HepG2 (cell line): Measurements from ENCODE around the gene MPP3. TPM values are rescaled to one million over a fixed set of nuclear protein-coding genes. Genes with fewer than 3 reads are reported as not detected.
A peak's percentile ranks its signal among the peaks of the same experiment; 100 is the strongest.

Experiments used
- CHCHD3 ChIP-seq: sonication (generic); formaldehyde crosslinking; IDR thresholded peaks from 2 replicates; pipeline ENCODE4 v1.8.0; 2022; ENCODE audit warnings: mild to moderate bottlenecking, missing genetic modification reagents, moderate library complexity
- EED ChIP-seq: sonication (generic); formaldehyde crosslinking; IDR thresholded peaks from 2 replicates; pipeline ENCODE4 v1.5.0; 2020; ENCODE audit warnings: mild to moderate bottlenecking, missing genetic modification reagents
- EHMT2 ChIP-seq: fragments of 200-600 bp; sonication (generic); IDR thresholded peaks from 2 replicates; pipeline ENCODE4 v1.7.0; 2017; ENCODE audit warnings: antibody characterized with exemption, low read depth, low read length, borderline replicate concordance
- ETV5 ChIP-seq: IDR thresholded peaks from 2 replicates; pipeline ENCODE4 v1.6.1; 2018; ENCODE audit warnings: missing biosample characterization, missing genetic modification reagents, inconsistent platforms, borderline replicate concordance
- FOSL2 ChIP-seq: sonication (generic); formaldehyde crosslinking; IDR thresholded peaks from 2 replicates; pipeline ENCODE4 v1.4.0; 2020; ENCODE audit warnings: missing genetic modification reagents
- IRF2 ChIP-seq: IDR thresholded peaks from 2 replicates; pipeline ENCODE4 v1.6.1; 2018; ENCODE audit warnings: missing genetic modification reagents, missing compliant biosample characterization
- KDM5B ChIP-seq: sonication (generic); formaldehyde crosslinking; IDR thresholded peaks from 2 replicates; pipeline ENCODE4 v1.4.0; 2020; ENCODE audit warnings: missing genetic modification reagents, mild to moderate bottlenecking, borderline replicate concordance
- MIER2 ChIP-seq: IDR thresholded peaks from 2 replicates; pipeline ENCODE4 v1.6.1; 2016; ENCODE audit warnings: missing biosample characterization, missing genetic modification reagents
- RXRA ChIP-seq: sonication (generic); formaldehyde crosslinking; IDR thresholded peaks from 2 replicates; pipeline ENCODE4 v1.5.1; 2020; ENCODE audit warnings: missing genetic modification reagents
- SALL1 ChIP-seq: sonication (generic); formaldehyde crosslinking; IDR thresholded peaks from 2 replicates; pipeline ENCODE4 v1.8.0; 2022; ENCODE audit warnings: mild to moderate bottlenecking, missing genetic modification reagents
- SPEN ChIP-seq: sonication (generic); formaldehyde crosslinking; IDR thresholded peaks from 2 replicates; pipeline ENCODE4 v1.5.1; 2020; ENCODE audit warnings: low read depth, mild to moderate bottlenecking, missing genetic modification reagents
- TEAD3 ChIP-seq: optimal IDR thresholded peaks from 2 replicates; pipeline ENCODE3; 2016; ENCODE audit warnings: borderline replicate concordance
- ZNF225 ChIP-seq: sonication (generic); formaldehyde crosslinking; IDR thresholded peaks from 2 replicates; pipeline ENCODE4 v1.4.0; 2020; ENCODE audit warnings: mild to moderate bottlenecking, missing genetic modification reagents
- ZNF567 ChIP-seq: sonication (generic); formaldehyde crosslinking; IDR thresholded peaks from 2 replicates; pipeline ENCODE4 v1.8.1; 2023; ENCODE audit warnings: mild to moderate bottlenecking, missing genetic modification reagents, borderline replicate concordance
- ZNF607 ChIP-seq: sonication (generic); formaldehyde crosslinking; IDR thresholded peaks from 2 replicates; pipeline ENCODE4 v1.5.1; 2020; ENCODE audit warnings: missing genetic modification reagents, mild to moderate bottlenecking, borderline replicate concordance
- polyA plus RNA-seq, 8 experiments: library from polyadenylated mRNA; depleted of rRNA in 3 of 8; stranded (reverse) in 7 of 8; unstranded in 1 of 8; fragments of >200 nt; fragmentation: Illumina TruSeq in 4 of 8; extraction: Trizol in 4 of 8; gene quantifications; 2 replicates each; pipeline versions ENCODE4 v1.2.1 to v1.2.3, GENCODE V29; 2011 to 2016; ENCODE audit warnings: low read depth in 4 of 8, missing spikeins in 1 of 8, mixed read lengths in 1 of 8; ENCODE audit not compliant: insufficient read depth in 1 of 8
- total RNA-seq, 5 experiments: library from RNA; depleted of rRNA; stranded (reverse); fragments of >200 nt; fragmentation: Illumina TruSeq; extraction: Trizol; gene quantifications; 2 replicates each; pipeline ENCODE4 v1.2.3, GENCODE V29; 2016; ENCODE audit warnings: low read depth in 1 of 5
- TF ChIP-seq, protein P1 (sequence below): sonication (generic); formaldehyde crosslinking; IDR thresholded peaks from 2 replicates; pipeline ENCODE4 v1.5.1; 2020; ENCODE audit warnings: mild to moderate bottlenecking, moderate library complexity, missing genetic modification reagents
- TF ChIP-seq, protein P2 (sequence below): sonication (generic); formaldehyde crosslinking; IDR thresholded peaks from 2 replicates; pipeline ENCODE4 v1.4.0; 2020; ENCODE audit warnings: missing genetic modification reagents
- TF ChIP-seq, protein P3 (sequence below): IDR thresholded peaks from 2 replicates; pipeline ENCODE4 v1.6.1; 2016; ENCODE audit warnings: missing genetic modification reagents, missing compliant biosample characterization
- TF ChIP-seq, protein P4 (sequence below): sonication (generic); formaldehyde crosslinking; IDR thresholded peaks from 2 replicates; pipeline ENCODE4 v1.8.1; 2023; ENCODE audit warnings: mild to moderate bottlenecking, missing genetic modification reagents
- TF ChIP-seq, protein P5 (sequence below): conservative IDR thresholded peaks from 2 replicates; pipeline ENCODE4 v1.6.1; 2018; ENCODE audit warnings: missing genetic modification reagents

The MPP3 gene
- total and polyA plus RNA-seq, 2 of the 13 experiments (the other 11 are each of a cell fraction or from before 2014, with no cell fraction given) = 0.91 to 1.8 TPM

DNA sequence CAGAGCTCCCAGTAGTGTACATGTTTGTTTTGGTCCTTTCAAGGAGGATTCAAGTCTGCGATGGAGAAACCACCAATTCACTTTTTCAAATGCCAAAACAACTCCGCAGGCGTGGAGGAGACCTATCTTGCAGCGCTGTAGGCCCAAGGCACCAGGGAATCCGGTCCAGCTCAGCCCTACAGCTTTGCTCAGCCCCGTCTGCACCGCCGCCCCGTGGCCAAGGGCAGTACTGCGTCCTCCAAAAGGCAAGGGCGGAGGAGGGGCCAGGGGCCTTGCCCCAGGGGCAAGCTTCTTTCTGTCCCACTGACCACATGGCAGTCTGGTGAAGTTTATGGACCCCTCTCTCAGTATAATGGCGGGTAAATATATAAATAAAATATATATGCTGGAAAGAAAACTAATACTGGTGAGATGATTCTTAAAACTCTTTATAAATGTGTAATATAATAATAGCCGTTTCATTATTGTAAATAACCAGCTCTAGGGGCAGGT is 13.3 kb upstream of the MPP3 start (continued):
- TF ChIP-seq CHCHD3 (no peak), EED (CRISPR knock-in tag) (no peak), ZNF225 (CRISPR knock-in tag) (peak; percentile 62; the same call in 1 of the 2 replicates), MIER2 (CRISPR knock-in tag) (no peak; the same call in 1 of the 2 replicates), IRF2 (CRISPR knock-in tag) (peak; percentile 63; the same call in 1 of the 2 replicates), TEAD3 (CRISPR knock-in tag) (peak; percentile 69), ZNF567 (CRISPR knock-in tag) (0 out of 2 replicates have a peak, but pooled peaks have one; percentile 27), EHMT2 (no peak), FOSL2 (CRISPR knock-in tag) (peak; percentile 43), ETV5 (CRISPR knock-in tag) (peak; percentile 30; the same call in 1 of the 2 replicates), SALL1 (peak; percentile 63; the same call in 1 of the 2 replicates), RXRA (0 out of 2 replicates have a peak, but pooled peaks have one; percentile 21), KDM5B (CRISPR knock-in tag) (peak; percentile 24; the same call in 1 of the 2 replicates), SPEN (CRISPR knock-in tag) (0 out of 2 replicates have a peak, but pooled peaks have one; percentile 44), ZNF607 (CRISPR knock-in tag) (no peak)
- TF ChIP-seq, protein P1, sequence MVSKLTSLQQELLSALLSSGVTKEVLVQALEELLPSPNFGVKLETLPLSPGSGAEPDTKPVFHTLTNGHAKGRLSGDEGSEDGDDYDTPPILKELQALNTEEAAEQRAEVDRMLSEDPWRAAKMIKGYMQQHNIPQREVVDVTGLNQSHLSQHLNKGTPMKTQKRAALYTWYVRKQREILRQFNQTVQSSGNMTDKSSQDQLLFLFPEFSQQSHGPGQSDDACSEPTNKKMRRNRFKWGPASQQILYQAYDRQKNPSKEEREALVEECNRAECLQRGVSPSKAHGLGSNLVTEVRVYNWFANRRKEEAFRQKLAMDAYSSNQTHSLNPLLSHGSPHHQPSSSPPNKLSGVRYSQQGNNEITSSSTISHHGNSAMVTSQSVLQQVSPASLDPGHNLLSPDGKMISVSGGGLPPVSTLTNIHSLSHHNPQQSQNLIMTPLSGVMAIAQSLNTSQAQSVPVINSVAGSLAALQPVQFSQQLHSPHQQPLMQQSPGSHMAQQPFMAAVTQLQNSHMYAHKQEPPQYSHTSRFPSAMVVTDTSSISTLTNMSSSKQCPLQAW = 0 out of 2 replicates have a peak, but pooled peaks have one; percentile 27
- TF ChIP-seq, protein P2, sequence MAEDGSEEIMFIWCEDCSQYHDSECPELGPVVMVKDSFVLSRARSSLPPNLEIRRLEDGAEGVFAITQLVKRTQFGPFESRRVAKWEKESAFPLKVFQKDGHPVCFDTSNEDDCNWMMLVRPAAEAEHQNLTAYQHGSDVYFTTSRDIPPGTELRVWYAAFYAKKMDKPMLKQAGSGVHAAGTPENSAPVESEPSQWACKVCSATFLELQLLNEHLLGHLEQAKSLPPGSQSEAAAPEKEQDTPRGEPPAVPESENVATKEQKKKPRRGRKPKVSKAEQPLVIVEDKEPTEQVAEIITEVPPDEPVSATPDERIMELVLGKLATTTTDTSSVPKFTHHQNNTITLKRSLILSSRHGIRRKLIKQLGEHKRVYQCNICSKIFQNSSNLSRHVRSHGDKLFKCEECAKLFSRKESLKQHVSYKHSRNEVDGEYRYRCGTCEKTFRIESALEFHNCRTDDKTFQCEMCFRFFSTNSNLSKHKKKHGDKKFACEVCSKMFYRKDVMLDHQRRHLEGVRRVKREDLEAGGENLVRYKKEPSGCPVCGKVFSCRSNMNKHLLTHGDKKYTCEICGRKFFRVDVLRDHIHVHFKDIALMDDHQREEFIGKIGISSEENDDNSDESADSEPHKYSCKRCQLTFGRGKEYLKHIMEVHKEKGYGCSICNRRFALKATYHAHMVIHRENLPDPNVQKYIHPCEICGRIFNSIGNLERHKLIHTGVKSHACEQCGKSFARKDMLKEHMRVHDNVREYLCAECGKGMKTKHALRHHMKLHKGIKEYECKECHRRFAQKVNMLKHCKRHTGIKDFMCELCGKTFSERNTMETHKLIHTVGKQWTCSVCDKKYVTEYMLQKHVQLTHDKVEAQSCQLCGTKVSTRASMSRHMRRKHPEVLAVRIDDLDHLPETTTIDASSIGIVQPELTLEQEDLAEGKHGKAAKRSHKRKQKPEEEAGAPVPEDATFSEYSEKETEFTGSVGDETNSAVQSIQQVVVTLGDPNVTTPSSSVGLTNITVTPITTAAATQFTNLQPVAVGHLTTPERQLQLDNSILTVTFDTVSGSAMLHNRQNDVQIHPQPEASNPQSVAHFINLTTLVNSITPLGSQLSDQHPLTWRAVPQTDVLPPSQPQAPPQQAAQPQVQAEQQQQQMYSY (CRISPR knock-in tag) = peak; percentile 36; the same call in 1 of the 2 replicates
- TF ChIP-seq, protein P3, sequence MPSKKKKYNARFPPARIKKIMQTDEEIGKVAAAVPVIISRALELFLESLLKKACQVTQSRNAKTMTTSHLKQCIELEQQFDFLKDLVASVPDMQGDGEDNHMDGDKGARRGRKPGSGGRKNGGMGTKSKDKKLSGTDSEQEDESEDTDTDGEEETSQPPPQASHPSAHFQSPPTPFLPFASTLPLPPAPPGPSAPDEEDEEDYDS = no peak
- TF ChIP-seq, protein P4, sequence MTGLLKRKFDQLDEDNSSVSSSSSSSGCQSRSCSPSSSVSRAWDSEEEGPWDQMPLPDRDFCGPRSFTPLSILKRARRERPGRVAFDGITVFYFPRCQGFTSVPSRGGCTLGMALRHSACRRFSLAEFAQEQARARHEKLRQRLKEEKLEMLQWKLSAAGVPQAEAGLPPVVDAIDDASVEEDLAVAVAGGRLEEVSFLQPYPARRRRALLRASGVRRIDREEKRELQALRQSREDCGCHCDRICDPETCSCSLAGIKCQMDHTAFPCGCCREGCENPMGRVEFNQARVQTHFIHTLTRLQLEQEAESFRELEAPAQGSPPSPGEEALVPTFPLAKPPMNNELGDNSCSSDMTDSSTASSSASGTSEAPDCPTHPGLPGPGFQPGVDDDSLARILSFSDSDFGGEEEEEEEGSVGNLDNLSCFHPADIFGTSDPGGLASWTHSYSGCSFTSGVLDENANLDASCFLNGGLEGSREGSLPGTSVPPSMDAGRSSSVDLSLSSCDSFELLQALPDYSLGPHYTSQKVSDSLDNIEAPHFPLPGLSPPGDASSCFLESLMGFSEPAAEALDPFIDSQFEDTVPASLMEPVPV (CRISPR knock-in tag) = no peak
- TF ChIP-seq, protein P5, sequence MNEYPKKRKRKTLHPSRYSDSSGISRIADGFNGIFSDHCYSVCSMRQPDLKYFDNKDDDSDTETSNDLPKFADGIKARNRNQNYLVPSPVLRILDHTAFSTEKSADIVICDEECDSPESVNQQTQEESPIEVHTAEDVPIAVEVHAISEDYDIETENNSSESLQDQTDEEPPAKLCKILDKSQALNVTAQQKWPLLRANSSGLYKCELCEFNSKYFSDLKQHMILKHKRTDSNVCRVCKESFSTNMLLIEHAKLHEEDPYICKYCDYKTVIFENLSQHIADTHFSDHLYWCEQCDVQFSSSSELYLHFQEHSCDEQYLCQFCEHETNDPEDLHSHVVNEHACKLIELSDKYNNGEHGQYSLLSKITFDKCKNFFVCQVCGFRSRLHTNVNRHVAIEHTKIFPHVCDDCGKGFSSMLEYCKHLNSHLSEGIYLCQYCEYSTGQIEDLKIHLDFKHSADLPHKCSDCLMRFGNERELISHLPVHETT (CRISPR knock-in tag) = no peak
